Upper lobe of right lung (tissue), 1 donor: ENCODE results near the gene TMEM86A. TPM values are rescaled to one million over a fixed set of nuclear protein-coding genes. Genes with fewer than 3 reads are reported as not detected.

Source experiments
- ATAC-seq: fragments of 200-7000 bp; cut with Tn5 transposase; one replicate; pipeline ENCODE4 v1.9.1; 2020; ENCODE audit warnings: mild to moderate bottlenecking, moderate library complexity
- DNase-seq: peaks from one replicate; pipeline ENCODE4 v3.0.0-alpha.2; 2020
- H3K27ac ChIP-seq: fragments of 200-600 bp; one replicate; pipeline ENCODE4 v1.8.0; 2022
- H3K27me3 ChIP-seq: fragments of 200-600 bp; one replicate; pipeline ENCODE4 v1.8.0; 2022; ENCODE audit warnings: mild to moderate bottlenecking
- H3K36me3 ChIP-seq: fragments of 200-600 bp; one replicate; pipeline ENCODE4 v1.8.0; 2022
- H3K4me1 ChIP-seq: fragments of 200-600 bp; one replicate; pipeline ENCODE4 v1.8.0; 2022
- H3K4me3 ChIP-seq: fragments of 200-600 bp; one replicate; pipeline ENCODE4 v1.8.0; 2022; ENCODE audit warnings: mild to moderate bottlenecking
- H3K9me3 ChIP-seq: fragments of 200-600 bp; one replicate; pipeline ENCODE4 v1.8.0; 2022
- CTCF ChIP-seq: fragments of 200-600 bp; IDR thresholded peaks from one replicate; pipeline ENCODE4 v1.8.0; 2022; ENCODE audit warnings: antibody characterized with exemption
- intact Hi-C: fragments of 100-400 bp; cut with DNase I; formaldehyde crosslinking; loops from one replicate; pipeline ENCODE4 v1.11.0; 2022
- total RNA-seq: library from RNA; stranded (reverse); fragmentation: NEBNext Ultra II Directional; extraction: Animal tissue kit (Norgen Biotek cat#: 25700); gene quantifications from one replicate; pipeline ENCODE4 v1.2.1, GENCODE V29; 2021
- donor health status: DM: no; HTN: yes; CAD: no; lungs with severe emphysema.

TMEM86A gene
- total RNA-seq, 1 donor from 2014 or later: 6.3 TPM

DNA sequence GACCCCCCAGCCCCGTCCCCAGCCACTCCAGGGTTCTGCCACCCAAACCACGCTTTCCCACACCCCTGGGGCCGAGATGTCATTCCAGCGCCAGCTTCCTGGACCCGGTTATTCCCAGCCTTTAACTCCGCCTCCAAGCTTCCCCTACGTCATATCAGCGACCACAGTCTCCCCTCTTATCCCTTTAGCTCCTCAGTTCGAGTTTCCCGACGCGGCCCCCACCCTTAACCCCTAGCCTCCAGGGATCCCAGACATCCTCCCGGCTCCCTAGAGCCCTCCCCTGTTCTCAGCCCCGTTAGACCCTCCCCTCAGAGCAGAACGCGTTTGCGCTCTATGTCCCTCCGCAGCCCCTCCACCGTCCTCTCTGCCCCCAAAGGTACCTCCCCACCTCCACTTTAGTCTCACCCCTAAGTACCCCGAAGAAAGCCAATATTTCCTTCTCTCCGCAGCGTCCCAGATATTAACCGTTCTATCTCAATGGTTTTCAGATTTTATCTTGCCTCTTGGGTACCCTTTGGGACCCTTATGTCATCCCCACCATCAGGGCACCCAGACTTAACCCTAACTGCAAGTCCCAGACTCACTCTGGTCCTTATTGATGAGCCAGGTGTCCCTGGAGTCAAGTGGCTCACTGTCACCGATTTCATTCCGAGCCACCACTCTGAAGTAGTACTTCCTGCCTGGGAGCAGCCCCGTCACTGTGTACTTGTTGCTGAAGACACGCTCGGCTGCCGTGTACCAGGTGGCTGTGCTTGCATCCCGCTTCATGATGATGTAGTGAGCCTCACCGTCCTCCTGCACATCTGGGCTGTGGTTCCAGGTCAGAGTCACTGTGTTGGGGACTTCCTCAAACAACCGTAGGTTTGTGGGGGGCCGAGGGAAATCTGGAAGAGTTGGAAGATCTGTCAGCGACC lies 8.0 kb downstream of the TMEM86A start:
- DNase-seq (no peak), ATAC-seq (peak; percentile 70)
- intact Hi-C loops: no loop called here
- TF ChIP-seq CTCF: no peak
- Histone ChIP-seq H3K4me1 (peaks cover 16% of the 10 kb centered on the region), H3K36me3 (peaks cover 4% of the 10 kb centered on the region), H3K27ac (peak overlapping the region; percentile 75), H3K9me3 (no peaks in the 10 kb centered on the region), H3K4me3 (peak overlapping the region; percentile 56), H3K27me3 (no peaks in the 10 kb centered on the region)

DNA sequence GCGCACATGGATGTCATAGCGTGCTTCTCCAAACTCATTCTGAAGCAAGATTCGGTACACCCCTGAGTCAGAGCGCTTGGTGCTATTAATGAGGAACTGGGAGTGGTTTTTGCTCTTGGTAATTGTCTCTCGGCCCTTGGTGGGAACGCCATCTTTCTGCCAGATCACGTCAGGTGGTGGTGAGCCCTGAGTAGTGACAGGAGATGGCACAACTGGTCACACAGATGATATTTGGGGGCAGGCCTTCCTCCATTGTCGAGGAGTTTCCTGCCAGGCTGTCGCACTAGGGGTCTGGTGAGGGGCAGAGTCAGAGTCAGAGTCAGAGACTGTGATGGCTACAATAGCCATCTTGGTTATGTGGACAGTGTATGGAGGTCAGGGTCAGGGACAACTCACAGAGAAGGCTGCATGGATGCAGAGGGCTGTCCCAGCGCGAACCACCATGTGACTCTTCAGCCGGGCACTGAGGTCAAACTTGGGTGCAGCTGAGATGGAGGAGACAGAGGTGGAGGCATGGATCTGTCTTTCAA lies 9.3 kb downstream of the TMEM86A start:
- ATAC-seq (no peak), DNase-seq (no peak)
- Histone ChIP-seq H3K36me3 (no peaks in the 10 kb centered on the region), H3K4me3 (no peak overlapping the region), H3K4me1 (peaks cover 16% of the 10 kb centered on the region), H3K27ac (no peak overlapping the region), H3K9me3 (no peaks in the 10 kb centered on the region), H3K27me3 (no peaks in the 10 kb centered on the region)
- TF ChIP-seq CTCF: no peak
- intact Hi-C loops: no loop called here

DNA sequence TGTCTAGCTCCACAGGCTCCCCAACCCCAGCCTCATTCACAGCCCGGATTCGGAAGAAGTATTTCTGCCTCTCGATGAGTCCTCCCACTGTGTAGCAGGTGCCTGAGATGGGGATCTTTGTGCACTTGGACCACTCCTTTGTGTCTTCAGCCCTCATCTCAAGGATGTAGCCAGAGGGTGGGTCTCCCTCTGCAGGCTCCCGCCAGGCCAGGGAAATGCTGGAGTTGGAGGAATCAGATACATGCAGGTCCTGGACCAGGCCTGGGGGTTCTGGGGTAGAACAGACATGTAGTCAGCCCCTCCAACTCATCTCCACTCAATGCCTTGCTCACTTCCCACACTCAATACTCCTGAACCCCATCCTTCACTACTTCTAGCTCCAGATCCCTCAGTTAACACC lies 10.8 kb downstream of the TMEM86A start:
- no peak for TF ChIP-seq CTCF
- Histone ChIP-seq H3K27ac (no peak overlapping the region), H3K27me3 (no peaks in the 10 kb centered on the region), H3K4me1 (peaks cover 13% of the 10 kb centered on the region), H3K4me3 (no peak overlapping the region), H3K36me3 (no peaks in the 10 kb centered on the region), H3K9me3 (no peaks in the 10 kb centered on the region)
- intact Hi-C loops: no loop called here
- no peak for DNase-seq
- no peak for ATAC-seq

DNA sequence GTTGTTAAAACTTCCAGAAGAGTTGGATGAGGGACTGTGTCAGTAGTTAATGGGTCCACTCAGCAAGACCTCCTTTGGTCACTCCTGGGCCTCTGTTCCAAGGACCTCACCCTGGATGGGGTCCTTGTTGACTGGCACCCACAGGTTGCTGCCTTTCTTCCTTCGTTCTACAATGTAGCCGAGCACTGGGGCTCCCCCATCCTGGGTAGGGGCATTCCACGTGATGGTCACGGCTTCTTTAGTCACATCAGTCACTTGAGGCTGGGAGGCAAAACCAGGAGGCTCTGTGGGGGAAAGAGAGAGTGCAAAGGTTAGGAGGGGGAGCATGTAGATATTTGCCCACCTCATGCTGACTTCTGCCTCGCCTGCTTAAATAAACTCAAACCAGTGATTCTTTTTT lies 12.0 kb downstream of the TMEM86A start:
- H3K27ac ChIP-seq: no peak overlapping the region
- no peaks in the 10 kb centered on the region for H3K27me3 ChIP-seq
- no peak for ATAC-seq
- intact Hi-C loops: no loop called here
- no peaks in the 10 kb centered on the region for H3K9me3 ChIP-seq
- H3K4me1 ChIP-seq: peaks cover 3% of the 10 kb centered on the region
- TF ChIP-seq CTCF: no peak
- DNase-seq: no peak
- no peaks in the 10 kb centered on the region for H3K36me3 ChIP-seq
- H3K4me3 ChIP-seq: no peak overlapping the region

GRCh38 chr11:18713646-18714442 lies 15.3 kb downstream of the TMEM86A start:
- no peak overlapping the region for H3K4me3 ChIP-seq
- TF ChIP-seq CTCF: no peak
- ATAC-seq (peak; percentile 6), DNase-seq (no peak)
- H3K9me3 ChIP-seq: no peaks in the 10 kb centered on the region
- intact Hi-C loops: no loop called here
- no peaks in the 10 kb centered on the region for H3K27me3 ChIP-seq
- no peaks in the 10 kb centered on the region for H3K4me1 ChIP-seq
- H3K36me3 ChIP-seq: no peaks in the 10 kb centered on the region
- H3K27ac ChIP-seq: no peak overlapping the region
